ENCODE results near the gene NAALADL2.

DNA sequence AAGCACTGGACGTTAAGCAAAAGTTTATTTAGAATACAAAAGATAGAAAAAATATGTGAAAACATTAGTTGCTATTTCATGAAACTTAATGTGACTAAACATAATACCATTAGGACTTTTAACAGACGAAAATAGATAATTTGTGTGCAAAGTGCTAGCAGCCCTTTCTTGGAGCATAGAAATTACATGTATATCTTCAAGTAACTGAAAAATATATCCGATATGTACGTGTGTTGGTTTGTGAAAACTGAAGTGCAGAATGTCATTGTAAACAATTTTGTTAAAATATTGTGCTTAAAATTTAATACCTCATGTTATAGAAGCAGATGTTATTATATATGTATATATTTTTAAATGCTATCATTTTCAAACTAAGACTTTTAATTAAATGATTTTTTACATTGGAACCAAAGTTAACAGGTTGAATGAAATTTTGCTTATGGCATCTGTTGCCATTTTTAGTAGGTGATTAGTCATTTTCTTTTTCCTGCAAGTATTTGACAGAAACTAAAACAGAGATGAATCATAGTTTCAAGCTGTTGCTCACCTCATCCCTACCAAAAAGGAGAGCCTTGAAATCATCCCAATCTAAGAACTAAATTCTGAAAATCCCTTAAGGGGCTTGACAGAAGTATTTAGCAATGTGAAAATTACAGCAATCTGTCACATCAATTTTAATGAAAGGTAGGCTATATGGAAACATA is 334.8 kb downstream of the NAALADL2 start:
- no peak for TF ChIP-seq POLR2AphosphoS5 (IDR thresholded peaks at IDR 0.05; ENCODE audit: insufficient read depth, low read depth, low read length)
- TF ChIP-seq, protein P1, sequence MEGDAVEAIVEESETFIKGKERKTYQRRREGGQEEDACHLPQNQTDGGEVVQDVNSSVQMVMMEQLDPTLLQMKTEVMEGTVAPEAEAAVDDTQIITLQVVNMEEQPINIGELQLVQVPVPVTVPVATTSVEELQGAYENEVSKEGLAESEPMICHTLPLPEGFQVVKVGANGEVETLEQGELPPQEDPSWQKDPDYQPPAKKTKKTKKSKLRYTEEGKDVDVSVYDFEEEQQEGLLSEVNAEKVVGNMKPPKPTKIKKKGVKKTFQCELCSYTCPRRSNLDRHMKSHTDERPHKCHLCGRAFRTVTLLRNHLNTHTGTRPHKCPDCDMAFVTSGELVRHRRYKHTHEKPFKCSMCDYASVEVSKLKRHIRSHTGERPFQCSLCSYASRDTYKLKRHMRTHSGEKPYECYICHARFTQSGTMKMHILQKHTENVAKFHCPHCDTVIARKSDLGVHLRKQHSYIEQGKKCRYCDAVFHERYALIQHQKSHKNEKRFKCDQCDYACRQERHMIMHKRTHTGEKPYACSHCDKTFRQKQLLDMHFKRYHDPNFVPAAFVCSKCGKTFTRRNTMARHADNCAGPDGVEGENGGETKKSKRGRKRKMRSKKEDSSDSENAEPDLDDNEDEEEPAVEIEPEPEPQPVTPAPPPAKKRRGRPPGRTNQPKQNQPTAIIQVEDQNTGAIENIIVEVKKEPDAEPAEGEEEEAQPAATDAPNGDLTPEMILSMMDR (IDR thresholded peaks at IDR 0.05; ENCODE audit: extremely low read depth in 1 of 2, insufficient read depth in 1 of 2, low read depth in 1 of 2, low read length in 2 of 2), result no peak
- TF ChIP-seq MYC (IDR thresholded peaks at IDR 0.05; ENCODE audit: low read depth, low read length), result no peak
- TF ChIP-seq EZH2 (IDR thresholded peaks at IDR 0.05; ENCODE audit: borderline replicate concordance, low read depth, low read length, severe bottlenecking), result no peak
- TF ChIP-seq POLR2A (IDR thresholded peaks at IDR 0.05; ENCODE audit: low read depth, low read length), result no peak
- TF ChIP-seq FOS (IDR thresholded peaks at IDR 0.05; ENCODE audit: borderline replicate concordance, insufficient read depth, low read length), result peak; percentile 89
- TF ChIP-seq, protein P2, sequence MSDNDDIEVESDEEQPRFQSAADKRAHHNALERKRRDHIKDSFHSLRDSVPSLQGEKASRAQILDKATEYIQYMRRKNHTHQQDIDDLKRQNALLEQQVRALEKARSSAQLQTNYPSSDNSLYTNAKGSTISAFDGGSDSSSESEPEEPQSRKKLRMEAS (IDR thresholded peaks at IDR 0.05; ENCODE audit: insufficient read depth, insufficient read length), result no peak

All from endothelial cell of umbilical vein (primary cell).